IPS-NIHi11 (cell line): ENCODE measurements around the gene RBMS1.
"Not testable (repeated sequence)": the region's sequence is repeated elsewhere in the genome, so short reads cannot be mapped to it uniquely, and the experiment has no call there.

ENCODE experiments used
- DNase-seq: peaks from one replicate; pipeline ENCODE4 v3.0.0; 2012; ENCODE audit warnings: mixed read lengths, low spot score

RBMS1 gene

GRCh38 chr2:160469621-160470204 is 23.9 kb downstream of the RBMS1 start:
- no peak for DNase-seq

DNA sequence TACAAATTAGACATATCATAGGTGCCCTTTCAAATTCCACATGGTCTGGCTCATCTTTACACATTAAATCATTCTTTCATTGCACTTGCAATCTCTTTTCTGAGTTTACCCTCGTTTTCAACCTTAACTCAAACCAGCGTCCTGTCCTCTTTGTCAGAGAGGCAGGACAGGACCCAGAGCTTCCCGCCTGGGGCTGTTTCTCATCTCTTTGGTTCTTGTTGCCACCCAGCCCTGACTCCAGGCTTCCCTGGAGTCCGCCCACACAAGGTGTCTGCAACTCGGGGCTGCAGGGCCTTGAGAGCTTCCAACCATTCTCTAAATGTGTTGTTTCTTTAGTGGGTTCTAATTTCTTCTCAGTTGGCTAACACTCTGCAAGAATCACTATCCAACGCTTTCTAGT is 24.4 kb downstream of the RBMS1 start:
- DNase-seq = no peak

GRCh38 chr2:160467086-160467485 is 26.5 kb downstream of the RBMS1 start:
- no peak for DNase-seq

DNA sequence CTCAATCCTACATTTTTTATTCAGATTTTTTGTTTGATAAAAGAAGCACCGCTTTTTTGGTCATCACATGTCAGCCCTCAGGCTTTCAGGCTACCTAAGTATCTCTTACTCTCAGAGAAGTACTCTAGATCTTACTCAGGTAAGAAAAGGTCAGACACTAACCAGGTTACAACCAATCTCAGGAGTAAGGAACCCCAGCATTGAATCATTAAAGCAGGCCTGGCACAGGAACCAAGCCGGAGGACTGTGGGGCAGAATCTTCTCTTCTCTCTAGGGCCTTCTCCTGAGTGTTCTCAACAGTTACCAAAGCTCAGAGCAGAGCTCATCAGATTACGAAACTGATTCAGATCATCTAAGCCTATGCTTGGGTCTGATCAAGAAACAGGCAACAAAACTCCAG is 28.2 kb downstream of the RBMS1 start:
- no peak for DNase-seq

DNA sequence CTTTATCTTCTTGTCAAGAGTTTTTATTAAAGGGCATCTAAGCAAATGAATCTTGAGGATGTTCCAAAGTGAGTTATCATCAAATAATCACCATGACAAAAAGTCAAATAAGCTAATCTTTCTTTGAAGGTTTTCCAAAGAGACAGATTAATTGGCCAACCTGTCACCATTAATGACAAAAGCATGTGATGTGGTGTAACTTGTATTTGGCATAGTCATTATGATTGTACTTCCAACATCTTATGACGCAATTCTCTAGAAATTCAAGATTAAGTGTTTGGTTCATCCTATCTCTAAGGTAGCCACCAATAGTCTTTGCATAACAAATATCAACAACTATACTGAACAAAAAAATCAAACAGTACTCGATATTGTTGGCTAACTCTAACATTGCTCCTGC is 28.6 kb downstream of the RBMS1 start:
- DNase-seq = no peak

DNA sequence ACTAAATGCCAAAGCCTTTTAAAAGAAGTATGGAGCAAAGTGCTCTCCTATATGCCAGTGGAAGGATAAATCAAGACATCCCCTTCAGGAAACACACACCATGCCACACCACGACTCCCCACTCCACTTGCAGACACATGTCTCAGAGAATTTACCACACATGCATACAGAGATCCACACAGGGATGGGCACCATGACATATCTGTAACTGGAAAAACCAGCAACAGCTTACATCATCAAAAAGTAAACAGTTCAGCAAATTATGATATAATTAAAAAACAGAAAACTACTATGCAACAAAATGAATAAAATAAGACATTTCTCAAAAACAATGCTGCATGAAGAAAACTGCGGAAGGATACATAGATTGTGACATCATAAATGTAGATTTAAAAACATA is 29.6 kb downstream of the RBMS1 start:
- DNase-seq = no peak

DNA sequence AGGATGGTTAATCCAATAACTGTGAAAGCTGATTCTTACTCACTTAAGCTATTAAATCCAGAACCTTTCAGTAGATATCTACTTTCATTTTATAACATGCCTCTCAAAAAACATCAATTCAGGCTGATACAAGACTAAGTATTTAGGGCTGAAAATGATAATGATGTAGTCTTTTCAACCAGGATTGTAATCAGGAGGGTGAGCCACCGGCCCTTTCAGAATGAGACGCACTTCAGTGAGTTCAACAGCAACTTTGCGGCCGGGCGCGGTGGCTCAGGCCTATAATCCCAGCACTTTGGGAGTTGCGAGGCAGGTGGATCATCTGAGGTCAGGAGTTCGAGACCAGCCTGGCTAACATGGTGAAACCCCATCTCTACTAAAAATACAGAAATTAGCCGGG is 30.4 kb downstream of the RBMS1 start:
- DNase-seq = no peak

DNA sequence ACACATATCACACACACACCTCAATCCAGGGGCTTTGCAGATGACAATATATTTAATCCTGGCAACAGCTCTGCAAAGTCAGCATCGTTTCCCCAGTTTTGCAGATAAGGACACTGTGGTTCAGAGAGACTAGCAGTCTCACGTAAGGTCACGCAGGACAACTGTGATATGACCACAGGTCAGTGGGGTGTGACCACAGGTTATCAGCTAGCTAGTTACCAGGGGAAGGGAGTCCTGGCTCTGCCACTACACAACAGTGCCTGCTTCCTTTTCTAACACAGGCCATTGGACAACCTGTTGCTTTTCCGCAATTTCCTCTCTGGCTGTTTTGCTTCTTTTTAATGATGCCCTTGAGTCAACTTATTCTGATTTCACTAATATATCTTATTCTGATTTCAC is 33.3 kb downstream of the RBMS1 start:
- DNase-seq = no peak

DNA sequence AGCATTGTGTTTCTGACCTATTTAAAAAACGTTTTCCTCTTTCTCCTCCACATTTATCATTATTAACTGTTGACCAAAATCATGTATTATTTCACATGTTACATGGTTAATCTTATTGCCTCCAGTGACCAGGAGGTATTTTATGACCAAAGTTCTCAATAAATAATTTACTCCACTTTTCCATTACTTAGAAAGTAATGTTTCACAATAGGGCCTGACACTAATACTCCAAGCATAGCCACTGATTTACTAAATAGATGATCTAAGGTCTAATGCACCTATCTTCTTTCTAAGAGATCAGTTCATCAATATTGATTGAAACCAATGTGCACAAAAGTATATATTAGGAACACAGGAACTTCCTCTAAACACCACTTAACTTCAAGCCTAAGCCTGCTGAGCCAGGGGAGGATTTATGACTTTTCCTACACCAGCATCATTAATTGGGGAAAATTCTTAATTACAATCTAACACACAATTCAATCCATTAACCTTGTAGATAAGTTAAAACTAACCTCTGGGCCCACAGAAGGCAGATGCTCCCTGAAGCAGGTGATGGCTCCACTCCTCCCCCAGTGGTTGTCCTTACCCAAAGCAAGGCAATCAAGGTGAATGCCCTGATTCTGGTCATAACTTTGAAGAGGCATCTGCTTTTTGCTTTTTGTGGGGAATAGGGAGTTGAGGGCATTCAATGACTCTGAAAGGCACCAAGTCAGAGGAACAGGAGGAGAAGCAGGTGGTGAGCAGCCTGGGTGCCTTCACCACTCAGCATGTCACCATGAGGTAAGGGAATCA is 33.9 kb downstream of the RBMS1 start:
- no peak for DNase-seq

DNA sequence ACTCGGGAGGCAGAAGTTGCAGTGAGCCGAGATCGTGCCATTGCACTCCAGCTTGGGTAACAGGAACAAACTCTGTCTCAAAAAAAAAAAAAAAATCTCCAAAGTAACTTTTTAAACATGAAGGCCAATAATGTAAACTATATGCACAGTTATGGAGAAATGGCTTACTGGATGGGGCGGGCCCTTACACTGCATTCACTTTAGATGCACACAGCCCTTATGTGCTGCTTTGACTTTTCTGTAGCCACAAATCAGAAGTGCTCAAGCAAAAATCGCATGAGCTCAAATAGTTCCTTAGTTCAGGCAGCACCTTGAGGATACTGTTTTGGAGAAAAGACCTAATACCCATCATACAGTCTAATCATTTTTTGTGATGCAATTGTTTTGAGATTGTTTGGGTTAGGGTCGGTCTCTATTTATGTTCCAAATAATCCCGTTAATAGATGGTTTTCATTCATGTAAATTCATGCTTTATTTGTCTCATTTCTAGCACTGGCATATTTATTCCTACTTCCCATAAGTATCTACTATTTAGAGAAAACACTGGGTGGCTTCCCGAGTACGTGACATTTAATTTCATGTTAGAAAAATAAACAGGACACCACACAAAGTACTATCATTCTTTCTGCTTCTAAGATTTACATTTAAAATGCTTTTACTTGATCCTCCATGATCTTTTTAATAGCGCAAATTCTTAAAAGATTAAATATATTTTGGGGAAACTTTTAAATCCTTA is 34.7 kb downstream of the RBMS1 start:
- no peak for DNase-seq

DNA sequence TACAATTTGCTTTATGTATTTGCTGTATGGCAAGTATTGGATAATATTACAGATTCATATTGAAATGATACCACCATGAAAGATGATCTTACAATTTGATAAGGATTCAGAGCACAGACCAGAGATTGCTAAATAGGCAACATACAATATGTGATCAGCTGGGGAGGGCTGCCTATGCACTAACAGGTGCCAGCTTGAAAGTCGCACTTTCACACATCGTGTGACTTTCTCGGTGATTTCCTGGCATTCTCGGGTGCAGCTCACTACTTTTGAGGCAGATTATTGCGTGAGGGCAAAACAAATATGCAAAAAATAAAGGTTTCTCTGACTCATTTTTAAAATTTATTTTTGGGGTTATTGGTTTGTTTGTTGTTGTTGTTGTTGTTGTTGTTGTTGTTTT is 36.0 kb downstream of the RBMS1 start:
- no peak for DNase-seq

GRCh38 chr2:160454070-160454797 is 39.4 kb downstream of the RBMS1 start:
- DNase-seq = no peak

DNA sequence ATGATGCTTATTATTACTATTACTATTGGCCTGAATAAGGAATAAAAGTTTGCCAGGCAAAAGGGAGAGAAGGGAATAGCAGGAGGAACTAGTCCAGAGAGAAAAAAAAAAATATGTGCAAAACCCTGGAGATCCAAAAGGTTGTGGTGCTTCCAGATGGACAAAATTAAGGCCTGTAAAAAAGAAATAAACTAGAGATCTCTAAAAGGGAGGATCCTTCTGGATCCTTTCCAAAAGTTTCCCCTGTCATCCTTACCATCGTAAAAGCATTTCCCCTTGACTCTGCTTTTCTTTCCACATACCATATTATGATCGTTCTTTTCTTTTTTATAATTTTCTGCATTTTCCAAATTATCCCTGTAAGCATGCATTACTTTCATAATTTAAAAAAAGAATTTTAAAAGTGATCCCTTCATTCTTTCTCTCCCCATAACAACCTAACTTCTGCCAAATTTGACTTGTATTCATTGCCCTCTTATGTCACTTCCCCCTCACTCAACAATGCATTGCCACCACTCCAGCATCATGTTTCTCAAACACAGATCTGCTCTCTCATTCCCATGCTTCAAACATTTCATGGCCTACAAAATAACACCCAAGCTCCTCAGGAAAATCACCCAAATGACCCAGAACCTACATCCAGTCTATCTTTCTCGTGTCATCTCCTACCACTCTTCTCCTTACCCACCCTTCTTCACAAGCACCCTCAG is 40.3 kb downstream of the RBMS1 start:
- DNase-seq = no peak

- DNase-seq = no peak
Observed at GRCh38 chr2:160450486-160450885, 43.1 kb downstream of the RBMS1 start.

DNA sequence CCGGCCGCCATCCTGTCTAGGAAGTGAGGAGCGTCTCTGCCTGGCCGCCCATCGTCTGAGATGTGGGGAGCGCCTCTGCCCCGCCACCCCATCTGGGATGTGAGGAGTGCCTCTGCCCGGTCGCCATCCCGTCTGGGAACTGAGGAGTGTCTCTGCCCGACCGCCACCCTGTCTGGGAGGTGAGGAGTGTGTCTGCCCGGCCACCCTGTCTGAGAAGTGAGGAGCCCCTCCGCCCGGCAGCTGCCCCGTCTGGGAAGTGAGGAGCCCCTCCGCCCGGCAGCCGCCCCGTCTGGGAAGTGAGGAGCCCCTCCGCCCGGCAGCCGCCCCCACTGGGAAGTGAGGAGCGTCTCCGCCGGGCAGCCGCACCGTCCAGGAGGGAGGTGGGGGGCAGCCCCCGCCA is 44.8 kb downstream of the RBMS1 start:
- not testable (repeated sequence) for DNase-seq

GRCh38 chr2:160445673-160446072 is 47.9 kb downstream of the RBMS1 start:
- DNase-seq = no peak

DNA sequence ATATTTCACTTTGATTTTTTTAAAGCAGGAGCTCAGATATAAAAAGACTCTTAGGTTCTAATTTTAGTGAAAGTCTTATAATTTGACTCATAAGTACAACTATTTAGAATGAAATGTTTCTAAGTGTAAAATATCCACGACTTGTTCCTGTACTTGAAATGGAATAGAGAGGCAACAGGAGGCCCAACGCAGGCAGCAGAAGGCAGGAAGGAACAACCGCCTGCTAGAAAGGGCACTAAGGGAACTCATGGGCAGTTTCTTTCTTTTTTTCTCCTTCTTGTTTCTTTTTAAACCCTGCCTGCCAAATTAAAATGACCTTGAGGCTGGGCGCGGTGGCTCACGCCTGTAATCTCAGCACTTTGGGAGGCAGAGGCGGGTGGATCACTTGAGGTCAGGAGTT is 51.0 kb downstream of the RBMS1 start:
- no peak for DNase-seq

DNA sequence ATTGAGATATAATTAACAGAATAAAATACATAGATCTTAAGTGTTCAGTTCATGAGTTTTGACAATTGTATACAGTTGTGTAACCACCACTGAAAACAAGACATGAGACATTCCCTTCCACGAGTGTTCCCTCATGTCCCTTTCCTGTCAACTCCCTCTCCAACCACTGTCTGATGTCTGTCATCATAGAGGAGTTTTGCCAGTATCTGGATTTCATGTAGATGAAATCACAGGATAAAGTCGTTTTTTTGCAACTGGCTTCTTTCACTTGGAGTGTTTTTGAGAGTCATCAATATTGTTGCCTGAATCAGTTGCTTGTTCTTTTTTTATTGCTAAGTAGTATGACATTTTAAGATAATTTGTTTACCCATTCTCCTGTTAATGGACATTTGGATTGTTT is 52.7 kb downstream of the RBMS1 start:
- DNase-seq = no peak

- DNase-seq = not testable (repeated sequence)
Observed at GRCh38 chr2:160439038-160439437, 54.6 kb downstream of the RBMS1 start.

DNA sequence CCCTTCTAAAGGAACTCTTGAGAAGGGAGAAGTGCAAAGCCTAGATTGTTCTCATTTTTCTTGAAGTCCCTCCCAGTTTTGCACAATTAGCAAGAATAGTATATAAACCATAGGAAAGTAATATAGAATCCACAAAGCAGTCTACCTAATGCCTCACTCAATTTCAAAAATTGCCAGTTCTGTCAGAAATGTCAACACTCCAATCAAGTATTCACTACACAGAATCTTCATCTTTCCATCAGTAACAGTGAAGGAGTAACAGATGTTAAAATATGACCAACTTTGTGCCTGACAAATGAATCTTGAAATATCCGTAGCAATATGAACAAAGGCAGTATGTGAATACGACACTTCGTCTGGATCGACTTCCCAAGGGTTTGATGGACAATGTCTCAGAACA is 56.3 kb downstream of the RBMS1 start:
- DNase-seq = no peak

DNA sequence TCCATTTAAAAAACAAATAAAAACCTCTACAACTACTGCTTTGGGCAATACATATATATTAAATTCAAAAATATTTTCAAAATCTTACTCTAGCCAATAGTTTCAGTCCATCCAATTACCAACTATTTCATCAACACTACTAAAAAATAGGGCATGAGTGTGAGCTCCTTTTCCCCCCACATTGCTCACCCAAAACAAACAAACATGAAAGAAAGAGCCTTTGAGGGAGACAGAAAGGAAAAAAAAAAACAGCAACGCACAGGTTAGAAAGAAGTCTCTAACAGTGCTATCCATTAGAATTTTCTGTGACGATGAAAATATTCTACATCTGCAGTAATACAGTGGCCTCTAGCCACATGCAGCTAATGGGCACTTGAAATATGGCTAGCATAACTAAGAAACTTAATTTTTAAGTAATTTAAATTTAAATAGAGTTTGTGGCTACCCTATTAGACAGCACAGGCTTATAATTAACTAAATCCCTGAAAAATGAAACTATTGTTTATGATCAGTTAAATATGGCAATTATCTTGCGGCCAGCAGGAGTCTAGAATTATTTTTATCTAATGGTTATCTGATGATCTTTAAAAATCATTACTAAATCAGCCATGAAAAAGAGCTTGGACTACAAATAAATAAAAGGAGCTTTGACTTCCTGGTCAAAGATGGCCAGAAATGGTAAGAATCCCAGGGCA is 59.2 kb downstream of the RBMS1 start:
- DNase-seq = no peak
